ENCODE data around the gene MICU2.

The MICU2 gene

DNA sequence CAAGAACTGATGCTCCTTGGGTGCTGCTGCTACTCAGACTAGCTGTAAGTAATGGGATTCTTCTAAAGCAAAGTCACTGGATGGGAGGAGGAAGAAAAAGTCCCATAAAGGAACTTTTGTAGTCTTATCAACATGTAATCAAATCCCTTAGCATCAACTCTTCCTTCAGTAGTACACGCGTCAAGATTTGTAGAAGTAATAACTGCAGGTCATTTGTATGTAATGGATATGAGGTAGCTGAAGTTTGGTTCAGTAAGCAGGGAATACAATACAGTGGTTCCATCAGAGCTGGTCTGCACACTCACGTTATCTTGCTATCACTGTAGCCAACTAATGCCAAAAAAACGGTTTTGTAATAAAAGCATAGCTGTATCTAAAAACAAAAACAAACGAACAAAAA is 72.5 kb downstream of the MICU2 start:
- in situ Hi-C loops (cut with MboI; ENCODE audit: low pct_unique_long_range_greater_than_20kb, low sequenced_read_pairs, unreplicated experiment) = no loop called here
- TF ChIP-seq, protein P1, sequence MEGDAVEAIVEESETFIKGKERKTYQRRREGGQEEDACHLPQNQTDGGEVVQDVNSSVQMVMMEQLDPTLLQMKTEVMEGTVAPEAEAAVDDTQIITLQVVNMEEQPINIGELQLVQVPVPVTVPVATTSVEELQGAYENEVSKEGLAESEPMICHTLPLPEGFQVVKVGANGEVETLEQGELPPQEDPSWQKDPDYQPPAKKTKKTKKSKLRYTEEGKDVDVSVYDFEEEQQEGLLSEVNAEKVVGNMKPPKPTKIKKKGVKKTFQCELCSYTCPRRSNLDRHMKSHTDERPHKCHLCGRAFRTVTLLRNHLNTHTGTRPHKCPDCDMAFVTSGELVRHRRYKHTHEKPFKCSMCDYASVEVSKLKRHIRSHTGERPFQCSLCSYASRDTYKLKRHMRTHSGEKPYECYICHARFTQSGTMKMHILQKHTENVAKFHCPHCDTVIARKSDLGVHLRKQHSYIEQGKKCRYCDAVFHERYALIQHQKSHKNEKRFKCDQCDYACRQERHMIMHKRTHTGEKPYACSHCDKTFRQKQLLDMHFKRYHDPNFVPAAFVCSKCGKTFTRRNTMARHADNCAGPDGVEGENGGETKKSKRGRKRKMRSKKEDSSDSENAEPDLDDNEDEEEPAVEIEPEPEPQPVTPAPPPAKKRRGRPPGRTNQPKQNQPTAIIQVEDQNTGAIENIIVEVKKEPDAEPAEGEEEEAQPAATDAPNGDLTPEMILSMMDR (IDR thresholded peaks at IDR 0.05; ENCODE audit: extremely low read depth, insufficient read depth, missing control alignments) = no peak
- DNase-seq (ENCODE audit: low spot score) = no peak

DNA sequence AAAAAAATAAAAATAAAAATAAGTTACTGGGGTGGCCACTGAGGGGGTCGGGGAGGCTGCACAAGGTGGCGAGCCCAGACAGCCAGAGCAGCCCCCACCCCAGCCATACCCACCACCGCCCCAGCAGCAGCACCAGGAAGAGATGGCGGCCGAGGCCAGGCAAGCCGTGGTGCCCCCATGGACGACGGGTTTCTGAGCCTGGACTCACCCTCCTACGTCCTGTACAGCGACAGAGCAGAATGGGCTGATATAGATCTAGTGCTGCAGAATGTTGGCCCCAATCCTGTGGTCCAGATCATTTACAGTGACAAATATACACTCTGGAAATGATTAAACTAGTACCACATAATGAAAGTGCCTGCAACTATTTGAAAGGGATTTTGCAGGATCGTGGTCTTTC is 73.3 kb downstream of the MICU2 start:
- in situ Hi-C loops (cut with MboI; ENCODE audit: low pct_unique_long_range_greater_than_20kb, low sequenced_read_pairs, unreplicated experiment) = no loop called here
- TF ChIP-seq, protein P1 (IDR thresholded peaks at IDR 0.05; ENCODE audit: extremely low read depth, insufficient read depth, missing control alignments) = no peak
- no peak for DNase-seq (ENCODE audit: low spot score)

DNA sequence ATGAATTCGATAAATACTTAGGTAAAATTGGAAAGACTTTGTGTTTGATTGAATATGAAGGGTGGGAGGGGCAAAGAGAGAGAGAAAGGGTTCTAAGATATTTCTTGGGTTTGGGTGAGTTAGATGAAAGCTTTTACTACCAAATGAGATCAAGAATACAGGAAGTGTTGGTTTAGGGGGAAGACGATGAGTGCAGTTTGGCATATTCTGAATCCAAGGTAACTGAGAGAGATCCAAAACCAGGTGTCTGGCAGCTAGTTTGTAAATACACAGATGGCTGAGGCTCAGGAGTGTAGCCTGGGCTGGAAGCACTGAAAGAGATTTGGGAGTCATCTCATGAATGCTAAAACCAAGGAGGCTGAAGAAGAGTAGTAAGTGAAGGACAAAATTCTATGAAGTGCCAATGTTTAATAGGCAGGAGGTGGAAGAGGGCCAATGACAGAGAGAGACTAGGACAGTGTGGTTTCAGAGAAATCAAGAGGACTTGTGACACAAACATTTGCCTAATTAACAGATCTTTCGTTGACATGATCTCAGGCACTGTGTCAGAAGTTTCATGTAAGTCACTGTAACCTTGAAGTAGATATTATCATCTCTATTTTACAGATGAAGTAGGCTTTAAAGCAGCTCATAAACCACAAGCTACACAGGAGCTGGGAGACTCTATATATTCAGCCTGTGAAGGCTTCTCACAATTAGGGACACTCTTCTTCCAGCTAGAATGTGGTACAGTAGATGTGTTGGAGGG is 74.7 kb downstream of the MICU2 start:
- DNase-seq (ENCODE audit: low spot score) = no peak
- TF ChIP-seq, protein P1 (IDR thresholded peaks at IDR 0.05; ENCODE audit: extremely low read depth, insufficient read depth, missing control alignments) = no peak
- in situ Hi-C loops (cut with MboI; ENCODE audit: low pct_unique_long_range_greater_than_20kb, low sequenced_read_pairs, unreplicated experiment) = no loop called here

DNA sequence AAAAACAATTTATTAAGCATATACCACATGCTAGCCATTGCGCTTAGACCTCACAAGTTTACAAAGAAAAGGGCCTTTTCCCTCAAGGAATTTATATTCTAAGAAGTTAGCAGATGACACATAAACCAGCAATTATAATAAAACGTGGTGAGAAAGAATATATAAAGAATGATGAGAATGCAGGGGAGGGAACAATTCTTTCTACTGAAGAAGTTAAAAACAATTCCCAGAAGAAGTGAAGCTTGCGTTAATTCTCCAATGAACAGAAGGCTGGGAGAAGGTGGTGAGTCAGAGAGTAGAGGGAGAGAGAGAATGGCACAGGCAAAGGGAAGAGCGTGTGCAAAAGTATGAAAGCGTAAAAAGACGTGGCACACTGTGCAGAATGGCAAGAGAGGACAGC is 75.4 kb downstream of the MICU2 start:
- in situ Hi-C loops (cut with MboI; ENCODE audit: low pct_unique_long_range_greater_than_20kb, low sequenced_read_pairs, unreplicated experiment) = no loop called here
- TF ChIP-seq, protein P1 (IDR thresholded peaks at IDR 0.05; ENCODE audit: extremely low read depth, insufficient read depth, missing control alignments) = no peak
- DNase-seq (ENCODE audit: low spot score) = no peak

DNA sequence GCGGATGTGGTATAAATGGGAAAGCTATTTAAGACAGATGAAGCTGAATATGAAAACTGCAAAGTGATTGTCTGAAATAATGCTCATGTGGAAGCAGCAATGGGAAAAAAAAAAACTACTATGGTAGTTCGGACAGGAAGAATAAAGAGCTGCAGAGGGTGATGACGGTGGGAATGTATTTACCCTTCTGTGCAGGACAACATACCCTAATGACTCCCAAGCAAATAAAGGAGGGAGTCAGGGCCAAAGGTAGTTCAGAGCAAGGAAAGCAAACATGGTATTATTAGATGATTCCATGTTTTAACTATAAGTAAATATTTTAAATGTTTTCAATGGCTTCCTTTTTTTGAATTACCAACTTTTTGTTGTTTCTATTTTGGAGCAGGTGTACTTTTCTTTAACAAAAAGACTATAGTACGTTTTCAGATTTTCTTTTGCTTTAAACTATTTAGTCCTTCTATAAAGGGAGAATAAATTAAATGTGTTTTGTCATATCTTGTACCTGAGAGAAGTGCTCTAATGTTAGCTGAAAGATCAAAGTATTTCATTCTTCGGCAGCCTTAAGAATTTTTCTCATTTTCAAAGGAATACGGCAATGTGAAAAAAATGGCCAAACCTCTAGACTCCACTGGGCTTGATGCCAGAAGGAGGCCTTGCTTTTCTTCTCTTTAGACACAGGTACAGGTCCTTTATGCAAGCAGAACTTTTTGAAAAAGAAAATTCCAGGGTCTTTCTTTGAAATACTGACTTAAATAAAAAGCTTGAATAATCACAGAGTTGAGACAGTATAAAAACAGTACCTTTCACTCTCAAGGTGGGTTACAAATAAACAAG is 77.0 kb downstream of the MICU2 start:
- no peak for DNase-seq (ENCODE audit: low spot score)
- TF ChIP-seq, protein P1 (IDR thresholded peaks at IDR 0.05; ENCODE audit: extremely low read depth, insufficient read depth, missing control alignments) = no peak
- in situ Hi-C loops (cut with MboI; ENCODE audit: low pct_unique_long_range_greater_than_20kb, low sequenced_read_pairs, unreplicated experiment) = no loop called here

DNA sequence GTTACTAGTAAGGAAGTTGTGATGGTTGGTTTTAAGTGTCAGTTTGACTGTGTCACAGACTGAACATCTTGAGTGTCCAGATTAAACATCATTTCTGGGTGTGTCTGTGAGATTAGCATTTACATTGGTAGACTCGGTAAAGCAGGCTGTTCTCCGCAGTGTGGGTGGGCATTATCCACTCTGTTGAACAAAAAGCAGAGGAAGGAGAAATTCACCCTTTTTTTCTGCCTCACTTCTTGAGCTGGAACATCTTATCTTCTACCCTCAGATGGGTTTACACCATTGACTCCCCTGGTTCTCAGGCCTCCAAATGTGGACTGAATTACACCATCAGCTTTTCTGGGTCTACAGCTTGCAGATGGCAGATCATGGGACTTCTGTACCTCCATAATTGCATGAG is 81.1 kb downstream of the MICU2 start:
- no peak for DNase-seq (ENCODE audit: low spot score)
- in situ Hi-C loops (cut with MboI; ENCODE audit: low pct_unique_long_range_greater_than_20kb, low sequenced_read_pairs, unreplicated experiment) = no loop called here

More for the DNA sequence above, 81.1 kb downstream of the MICU2 start:
- TF ChIP-seq, protein P1 (IDR thresholded peaks at IDR 0.05; ENCODE audit: extremely low read depth, insufficient read depth, missing control alignments) = no peak

Data from GM13977 (cell line).